H9 (cell line): ENCODE results near the gene RASGRP4. TPM values are rescaled to one million over a fixed set of nuclear protein-coding genes. Genes with fewer than 3 reads are reported as not detected.

ENCODE experiments used
- DNase-seq: peaks from one replicate; pipeline ENCODE4 v3.0.0-alpha.2; 2017
- H2AFZ ChIP-seq: one replicate; pipeline ENCODE4 v1.6.1; 2013; ENCODE audit warnings: mild to moderate bottlenecking, low read length, control low read depth, moderate library complexity
- H2AK5ac ChIP-seq: 2 replicates; pipeline ENCODE4 v1.6.1; 2013; ENCODE audit warnings: low read length, control low read depth, mixed read lengths; ENCODE audit not compliant: insufficient read length
- H2BK120ac ChIP-seq: one replicate; pipeline ENCODE4 v1.6.1; 2013; ENCODE audit warnings: low read depth, mild to moderate bottlenecking, low read length, control low read depth, inconsistent platforms; ENCODE audit not compliant: poor library complexity, severe bottlenecking
- H2BK12ac ChIP-seq: 2 replicates; pipeline ENCODE4 v1.6.1; 2013; ENCODE audit warnings: low read length, control low read depth, mixed read lengths, low read depth; ENCODE audit not compliant: insufficient read length
- H2BK15ac ChIP-seq: 2 replicates; pipeline ENCODE4 v1.6.1; 2013; ENCODE audit warnings: low read depth, low read length, control low read depth
- H2BK20ac ChIP-seq: one replicate; pipeline ENCODE4 v1.6.1; 2013; ENCODE audit warnings: low read depth, mild to moderate bottlenecking, low read length, control low read depth, inconsistent platforms; ENCODE audit not compliant: poor library complexity, severe bottlenecking
- H2BK5ac ChIP-seq: 2 replicates; pipeline ENCODE4 v1.6.1; 2013; ENCODE audit warnings: low read length, control low read depth, mixed read lengths; ENCODE audit not compliant: insufficient read length
- H3K14ac ChIP-seq: 2 replicates; pipeline ENCODE4 v1.6.1; 2013; ENCODE audit warnings: low read length, control low read depth; ENCODE audit not compliant: insufficient read depth
- H3K18ac ChIP-seq: 2 replicates; pipeline ENCODE4 v1.6.1; 2013; ENCODE audit warnings: low read depth, mild to moderate bottlenecking, mixed read lengths, low read length, control low read depth; ENCODE audit not compliant: insufficient read length
- H3K23ac ChIP-seq: 2 replicates; pipeline ENCODE4 v1.6.1; 2013; ENCODE audit warnings: low read length, control low read depth, mixed read lengths, low read depth; ENCODE audit not compliant: insufficient read length
- H3K23me2 ChIP-seq: 2 replicates; pipeline ENCODE4 v1.6.1; 2013; ENCODE audit warnings: low read depth, mild to moderate bottlenecking, mixed read lengths, low read length, control low read depth; ENCODE audit not compliant: insufficient read length, poor library complexity, severe bottlenecking
- H3K27ac ChIP-seq: 2 replicates; pipeline ENCODE4 v1.5.1; 2013; ENCODE audit warnings: low read length, control low read depth, mixed read lengths, low read depth; ENCODE audit not compliant: insufficient read length
- H3K27me3 ChIP-seq: 2 replicates; pipeline ENCODE4 v1.6.1; 2013; ENCODE audit warnings: low read length, control low read depth, inconsistent platforms; ENCODE audit not compliant: insufficient read depth
- H3K4ac ChIP-seq: 2 replicates; pipeline ENCODE4 v1.6.1; 2013; ENCODE audit warnings: low read depth, mild to moderate bottlenecking, control low read depth, inconsistent platforms, low read length, moderate library complexity
- H3K4me1 ChIP-seq: 2 replicates; pipeline ENCODE4 v1.6.1; 2013; ENCODE audit warnings: low read length, control low read depth, inconsistent platforms; ENCODE audit not compliant: insufficient read depth
- H3K4me2 ChIP-seq: 2 replicates; pipeline ENCODE4 v1.6.1; 2013; ENCODE audit warnings: low read length, control low read depth, mixed read lengths; ENCODE audit not compliant: insufficient read length, insufficient read depth
- H3K56ac ChIP-seq: 2 replicates; pipeline ENCODE4 v1.6.1; 2013; ENCODE audit warnings: low read depth, mild to moderate bottlenecking, mixed read lengths, low read length, control low read depth; ENCODE audit not compliant: insufficient read length
- H3K79me1 ChIP-seq: 2 replicates; pipeline ENCODE4 v1.6.1; 2013; ENCODE audit warnings: low read depth, mild to moderate bottlenecking, moderate library complexity, low read length, control low read depth, inconsistent platforms; ENCODE audit not compliant: insufficient read depth, poor library complexity, severe bottlenecking
- H3K79me2 ChIP-seq: 2 replicates; pipeline ENCODE4 v1.6.1; 2013; ENCODE audit warnings: low read length, control low read depth, inconsistent platforms; ENCODE audit not compliant: insufficient read depth
- H3K9ac ChIP-seq: 2 replicates; pipeline ENCODE4 v1.6.1; 2013; ENCODE audit warnings: low read length, control low read depth, mixed read lengths; ENCODE audit not compliant: insufficient read length; ENCODE audit errors: extremely low read depth
- H3K9me3 ChIP-seq: one replicate; pipeline ENCODE4 v1.6.1; 2013; ENCODE audit warnings: low read depth, low read length, inconsistent platforms; ENCODE audit not compliant: control insufficient read depth
- H3T11ph ChIP-seq: one replicate; pipeline ENCODE4 v1.6.1; 2013; ENCODE audit warnings: mild to moderate bottlenecking, low read length, control low read depth, inconsistent platforms
- H4K20me1 ChIP-seq: one replicate; pipeline ENCODE4 v1.6.1; 2013; ENCODE audit not compliant: control insufficient read depth, insufficient read length, insufficient read depth
- H4K5ac ChIP-seq: 2 replicates; pipeline ENCODE4 v1.6.1; 2013; ENCODE audit warnings: low read depth, mild to moderate bottlenecking, mixed read lengths, low read length, control low read depth; ENCODE audit not compliant: insufficient read length
- H4K8ac ChIP-seq: replicated peaks from 2 replicates; pipeline ENCODE4 v1.6.1; 2013; ENCODE audit warnings: low read length, control low read depth, mixed read lengths, low read depth; ENCODE audit not compliant: insufficient read length
- H4K91ac ChIP-seq: 2 replicates; pipeline ENCODE4 v1.6.1; 2013; ENCODE audit warnings: low read depth, mild to moderate bottlenecking, moderate library complexity, mixed read lengths, low read length, control low read depth; ENCODE audit not compliant: insufficient read length
- H3K27ac Mint-ChIP-seq, 3 experiments: 2 replicates in 2 of 3; 3 replicates in 1 of 3; pipeline ENCODE4 v1.8.0; 2020 to 2021; ENCODE audit warnings: mixed read lengths in 3 of 3, mild to moderate bottlenecking in 1 of 3, moderate library complexity in 1 of 3
- H3K27me3 Mint-ChIP-seq: 2 replicates; pipeline ENCODE4 v1.8.0; 2021; ENCODE audit warnings: low read depth, mild to moderate bottlenecking, moderate library complexity, mixed read lengths
- H3K36me3 Mint-ChIP-seq, 3 experiments: 2 replicates in 2 of 3; 3 replicates in 1 of 3; pipeline ENCODE4 v1.8.0; 2020 to 2021; ENCODE audit warnings: low read depth in 3 of 3, mixed read lengths in 3 of 3; ENCODE audit not compliant: insufficient read depth in 1 of 3
- H3K4me1 Mint-ChIP-seq, 2 experiments: 2 replicates each; pipeline ENCODE4 v1.8.0; 2020; ENCODE audit warnings: mixed read lengths in 2 of 2
- H3K4me3 Mint-ChIP-seq, 2 experiments: 2 replicates in 1 of 2; 3 replicates in 1 of 2; pipeline ENCODE4 v1.8.0; 2020 to 2021; ENCODE audit warnings: mild to moderate bottlenecking in 2 of 2, mixed read lengths in 2 of 2, moderate library complexity in 1 of 2
- H3K9me3 Mint-ChIP-seq, 2 experiments: 2 replicates in 1 of 2; 3 replicates in 1 of 2; pipeline ENCODE4 v1.8.0; 2020; ENCODE audit warnings: mild to moderate bottlenecking in 2 of 2, mixed read lengths in 2 of 2, moderate library complexity in 1 of 2
- WGBS: extraction: QIAGEN DNeasy Blood & Tissue Kit; methylation state at CpG from one replicate; pipeline ENCODE4 v1.1.7; 2013; ENCODE audit warnings: missing lambda C conversion rate, low lambda C conversion rate, mixed read lengths; ENCODE audit not compliant: insufficient read length; ENCODE audit errors: extremely low coverage; 5-methylcytosine and 5-hydroxymethylcytosine counted together
- total RNA-seq: library from RNA; stranded (reverse); gene quantifications from 2 replicates; pipeline ENCODE4 v1.2.1, GENCODE V29; 2021
- TF ChIP-seq, protein P1 (sequence below): fragments of 200-600 bp; sonication (generic); conservative IDR thresholded peaks from 3 replicates; pipeline ENCODE4 v1.8.0; 2021; ENCODE audit warnings: antibody characterized with exemption, mild to moderate bottlenecking

Gene RASGRP4
- total RNA-seq, 1 experiment from 2014 or later = 0.28 TPM

DNA sequence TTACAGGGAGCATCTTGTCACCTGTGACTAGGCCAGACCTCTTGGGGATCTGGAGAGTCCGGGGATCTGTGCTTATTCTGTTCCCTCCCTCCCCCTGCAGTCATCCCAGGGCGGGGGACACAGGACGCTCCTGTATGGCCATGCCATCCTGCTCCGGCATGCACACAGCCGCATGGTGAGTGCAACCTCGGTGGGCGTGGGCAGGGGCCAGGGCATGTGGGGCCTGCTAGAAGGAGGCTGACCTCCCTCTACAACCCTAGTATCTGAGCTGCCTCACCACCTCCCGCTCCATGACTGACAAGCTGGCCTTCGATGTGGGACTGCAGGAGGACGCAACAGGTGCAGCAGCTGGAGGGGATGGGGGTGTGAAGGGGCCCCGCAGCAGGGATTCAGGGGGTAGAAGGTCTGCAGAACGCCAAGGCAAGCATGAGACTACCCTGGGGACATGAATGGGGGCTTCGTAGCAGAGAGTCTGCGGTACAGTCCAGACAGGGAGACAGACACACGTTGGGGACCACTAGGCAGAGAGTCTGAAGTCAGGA lies 17.5 kb upstream of the RASGRP4 start:
- WGBS = no CpG with 5 or more reads among the region's 15 CpGs
- H3K79me2 ChIP-seq = no peaks in the 10 kb centered on the region
- no peaks in the 10 kb centered on the region for H3K9me3 ChIP-seq
- no peak overlapping the region for H3K56ac ChIP-seq
- peaks cover 29 to 36% (median 31%) of the 10 kb centered on the region in 3 experiments for H3K36me3 Mint-ChIP-seq
- no peak overlapping the region for H4K5ac ChIP-seq
- H3K9me3 Mint-ChIP-seq = no peaks in the 10 kb centered on the region
- H3K4me1 ChIP-seq = no peaks in the 10 kb centered on the region
- no peak overlapping the region for H2BK120ac ChIP-seq
- no peak overlapping the region for H3K4me3 Mint-ChIP-seq
- H3K23ac ChIP-seq = no peak overlapping the region
- no peak overlapping the region for H2BK5ac ChIP-seq
- H2BK15ac ChIP-seq = no peak overlapping the region
- TF ChIP-seq, protein P1, sequence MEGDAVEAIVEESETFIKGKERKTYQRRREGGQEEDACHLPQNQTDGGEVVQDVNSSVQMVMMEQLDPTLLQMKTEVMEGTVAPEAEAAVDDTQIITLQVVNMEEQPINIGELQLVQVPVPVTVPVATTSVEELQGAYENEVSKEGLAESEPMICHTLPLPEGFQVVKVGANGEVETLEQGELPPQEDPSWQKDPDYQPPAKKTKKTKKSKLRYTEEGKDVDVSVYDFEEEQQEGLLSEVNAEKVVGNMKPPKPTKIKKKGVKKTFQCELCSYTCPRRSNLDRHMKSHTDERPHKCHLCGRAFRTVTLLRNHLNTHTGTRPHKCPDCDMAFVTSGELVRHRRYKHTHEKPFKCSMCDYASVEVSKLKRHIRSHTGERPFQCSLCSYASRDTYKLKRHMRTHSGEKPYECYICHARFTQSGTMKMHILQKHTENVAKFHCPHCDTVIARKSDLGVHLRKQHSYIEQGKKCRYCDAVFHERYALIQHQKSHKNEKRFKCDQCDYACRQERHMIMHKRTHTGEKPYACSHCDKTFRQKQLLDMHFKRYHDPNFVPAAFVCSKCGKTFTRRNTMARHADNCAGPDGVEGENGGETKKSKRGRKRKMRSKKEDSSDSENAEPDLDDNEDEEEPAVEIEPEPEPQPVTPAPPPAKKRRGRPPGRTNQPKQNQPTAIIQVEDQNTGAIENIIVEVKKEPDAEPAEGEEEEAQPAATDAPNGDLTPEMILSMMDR = no peak
- H3K27me3 Mint-ChIP-seq = no peaks in the 10 kb centered on the region
- H2AK5ac ChIP-seq = no peak overlapping the region
- H3K14ac ChIP-seq = no peak overlapping the region
- H3T11ph ChIP-seq = no peak overlapping the region
- no peak overlapping the region for H4K91ac ChIP-seq
- no peak overlapping the region for H3K4me2 ChIP-seq
- H4K20me1 ChIP-seq = no peaks in the 10 kb centered on the region
- no peaks in the 10 kb centered on the region for H3K23me2 ChIP-seq
- 0 out of 7 replicates have a peak overlapping the region, but pooled peaks of 2 of the 3 experiments have one; percentile 29 to 35 for H3K27ac Mint-ChIP-seq
- no peak overlapping the region for H2BK20ac ChIP-seq
- no peak overlapping the region for H2AFZ ChIP-seq
- H3K27me3 ChIP-seq = no peaks in the 10 kb centered on the region
- H3K79me1 ChIP-seq = no peaks in the 10 kb centered on the region
- DNase-seq = no peak
- H3K18ac ChIP-seq = no peak overlapping the region
- H2BK12ac ChIP-seq = no peak overlapping the region
- H3K27ac ChIP-seq = no peak overlapping the region
- H3K4ac ChIP-seq = no peak overlapping the region
- H4K8ac ChIP-seq = no peak overlapping the region
- peaks cover 5 to 16% of the 10 kb centered on the region in 2 experiments; a peak in 3 of 4 replicates for H3K4me1 Mint-ChIP-seq
- no peak overlapping the region for H3K9ac ChIP-seq
